GM19023 (cell line): ENCODE data around the gene SERPINB1.

Experiments used
- ATAC-seq: cut with Tn5 transposase; IDR thresholded peaks from one replicate; pipeline ENCODE4 v1.9.1; 2021; ENCODE audit warnings: mild to moderate bottlenecking, moderate library complexity; ENCODE audit not compliant: unreplicated experiment

Gene SERPINB1

GRCh38 chr6:2850538-2851113 lies 9.0 kb upstream of the SERPINB1 start:
- no peak for ATAC-seq

- ATAC-seq: no peak
Measured at GRCh38 chr6:2848851-2849250, 7.2 kb upstream of the SERPINB1 start.

- ATAC-seq: no peak
Measured at GRCh38 chr6:2845880-2846208, 4.2 kb upstream of the SERPINB1 start.

GRCh38 chr6:2844008-2844407 lies 2.3 kb upstream of the SERPINB1 start:
- no peak for ATAC-seq

- no peak for ATAC-seq
Measured at GRCh38 chr6:2843138-2843740, 1.6 kb upstream of the SERPINB1 start.

GRCh38 chr6:2842139-2842552 lies 483 bp upstream of the SERPINB1 start:
- no peak for ATAC-seq

GRCh38 chr6:2840749-2841061 lies 958 bp downstream of the SERPINB1 start:
- no peak for ATAC-seq

- no peak for ATAC-seq
Measured at GRCh38 chr6:2839982-2840748, 1.5 kb downstream of the SERPINB1 start.

- no peak for ATAC-seq
Measured at GRCh38 chr6:2839195-2839981, 2.3 kb downstream of the SERPINB1 start.

GRCh38 chr6:2838251-2838650 lies 3.4 kb downstream of the SERPINB1 start:
- ATAC-seq: no peak

- no peak for ATAC-seq
Measured at GRCh38 chr6:2834262-2834661, 7.4 kb downstream of the SERPINB1 start.

GRCh38 chr6:2831392-2831791 lies 10.3 kb downstream of the SERPINB1 start:
- ATAC-seq: no peak

GRCh38 chr6:2830183-2830582 lies 11.5 kb downstream of the SERPINB1 start:
- ATAC-seq: no peak

GRCh38 chr6:2829253-2829652 lies 12.4 kb downstream of the SERPINB1 start:
- ATAC-seq: no peak

- ATAC-seq: no peak
Measured at GRCh38 chr6:2828629-2829028, 13.0 kb downstream of the SERPINB1 start.

GRCh38 chr6:2827142-2827541 lies 14.5 kb downstream of the SERPINB1 start:
- no peak for ATAC-seq

- ATAC-seq: no peak
Measured at GRCh38 chr6:2826131-2826530, 15.5 kb downstream of the SERPINB1 start.

GRCh38 chr6:2823104-2823850 lies 18.4 kb downstream of the SERPINB1 start:
- ATAC-seq: no peak

- no peak for ATAC-seq
Measured at GRCh38 chr6:2821554-2821953, 20.1 kb downstream of the SERPINB1 start.

GRCh38 chr6:2820415-2820814 lies 21.2 kb downstream of the SERPINB1 start:
- ATAC-seq: no peak

GRCh38 chr6:2819978-2820377 lies 21.7 kb downstream of the SERPINB1 start:
- ATAC-seq: no peak
